Neuron (in vitro differentiated cells): ENCODE data around the gene ALKBH4.
"Not testable (repeated sequence)": the region's sequence is repeated elsewhere in the genome, so short reads cannot be mapped to it uniquely, and the experiment has no call there.

Source experiments
- H2AFZ ChIP-seq: one replicate; pipeline ENCODE4 v1.6.1; 2013; ENCODE audit warnings: low read depth, mild to moderate bottlenecking, inconsistent platforms, low read length, moderate library complexity
- H3K27me3 ChIP-seq: one replicate; pipeline ENCODE4 v1.6.1; 2013; ENCODE audit warnings: low read length; ENCODE audit not compliant: insufficient read depth
- H3K36me3 ChIP-seq: one replicate; pipeline ENCODE4 v1.6.1; 2013; ENCODE audit warnings: low read length; ENCODE audit not compliant: insufficient read depth
- H3K4me1 ChIP-seq: one replicate; pipeline ENCODE4 v1.6.1; 2013; ENCODE audit warnings: low read length; ENCODE audit not compliant: insufficient read depth
- H3K4me3 ChIP-seq: 2 replicates; pipeline ENCODE4 v1.5.1; 2013; ENCODE audit warnings: mild to moderate bottlenecking, low read length, moderate library complexity
- H3K9me3 ChIP-seq: one replicate; pipeline ENCODE4 v1.6.1; 2013; ENCODE audit warnings: low read length

The ALKBH4 gene

GRCh38 chr7:102454932-102455331, 9.7 kb downstream of the ALKBH4 start:
- not testable (repeated sequence) for H3K4me1 ChIP-seq, H2AFZ ChIP-seq, H3K4me3 ChIP-seq, H3K27me3 ChIP-seq, H3K9me3 ChIP-seq
- H3K36me3 ChIP-seq = peaks cover 35% of the 10 kb centered on the region

- peaks cover 33% of the 10 kb centered on the region for H3K36me3 ChIP-seq
- no peaks in the 10 kb centered on the region for H3K9me3 ChIP-seq
- H3K4me1 ChIP-seq = peaks cover 8% of the 10 kb centered on the region
- no peak overlapping the region for H3K4me3 ChIP-seq
- no peaks in the 10 kb centered on the region for H3K27me3 ChIP-seq
- H2AFZ ChIP-seq = no peak overlapping the region
Observed at GRCh38 chr7:102454468-102454867, 10.2 kb downstream of the ALKBH4 start.

GRCh38 chr7:102453319-102453718, 11.3 kb downstream of the ALKBH4 start:
- no peaks in the 10 kb centered on the region for H3K27me3 ChIP-seq
- H3K36me3 ChIP-seq = peaks cover 25% of the 10 kb centered on the region
- no peak overlapping the region for H2AFZ ChIP-seq
- H3K4me1 ChIP-seq = peaks cover 8% of the 10 kb centered on the region
- no peaks in the 10 kb centered on the region for H3K9me3 ChIP-seq
- H3K4me3 ChIP-seq = no peak overlapping the region

- Histone ChIP-seq H3K27me3 (no peaks in the 10 kb centered on the region), H3K4me1 (peaks cover 8% of the 10 kb centered on the region), H3K4me3 (no peak overlapping the region), H3K9me3 (no peaks in the 10 kb centered on the region), H2AFZ (no peak overlapping the region), H3K36me3 (peaks cover 21% of the 10 kb centered on the region)
Observed at GRCh38 chr7:102452451-102452850, 12.2 kb downstream of the ALKBH4 start.

GRCh38 chr7:102451371-102452054, 13.2 kb downstream of the ALKBH4 start:
- no peak overlapping the region for H3K4me3 ChIP-seq
- H3K36me3 ChIP-seq = peaks cover 23% of the 10 kb centered on the region
- H2AFZ ChIP-seq = no peak overlapping the region
- no peaks in the 10 kb centered on the region for H3K27me3 ChIP-seq
- peaks cover 8% of the 10 kb centered on the region for H3K4me1 ChIP-seq
- no peaks in the 10 kb centered on the region for H3K9me3 ChIP-seq

GRCh38 chr7:102450242-102450641, 14.4 kb downstream of the ALKBH4 start:
- no peaks in the 10 kb centered on the region for H3K27me3 ChIP-seq
- peaks cover 8% of the 10 kb centered on the region for H3K4me1 ChIP-seq
- no peak overlapping the region for H3K4me3 ChIP-seq
- H2AFZ ChIP-seq = no peak overlapping the region
- H3K36me3 ChIP-seq = peaks cover 26% of the 10 kb centered on the region
- no peaks in the 10 kb centered on the region for H3K9me3 ChIP-seq

- no peaks in the 10 kb centered on the region for H3K27me3 ChIP-seq
- H3K9me3 ChIP-seq = no peaks in the 10 kb centered on the region
- H3K36me3 ChIP-seq = peaks cover 27% of the 10 kb centered on the region
- no peak overlapping the region for H3K4me3 ChIP-seq
- H2AFZ ChIP-seq = no peak overlapping the region
- H3K4me1 ChIP-seq = peaks cover 8% of the 10 kb centered on the region
Observed at GRCh38 chr7:102449136-102449535, 15.5 kb downstream of the ALKBH4 start.

- no peaks in the 10 kb centered on the region for H3K9me3 ChIP-seq
- peaks cover 31% of the 10 kb centered on the region for H3K36me3 ChIP-seq
- H2AFZ ChIP-seq = no peak overlapping the region
- H3K27me3 ChIP-seq = no peaks in the 10 kb centered on the region
- H3K4me3 ChIP-seq = no peak overlapping the region
- H3K4me1 ChIP-seq = peaks cover 8% of the 10 kb centered on the region
Observed at GRCh38 chr7:102447311-102447710, 17.4 kb downstream of the ALKBH4 start.

GRCh38 chr7:102446387-102447156, 18.1 kb downstream of the ALKBH4 start:
- Histone ChIP-seq H3K27me3 (no peaks in the 10 kb centered on the region), H3K36me3 (peaks cover 35% of the 10 kb centered on the region), H3K4me1 (peaks cover 6% of the 10 kb centered on the region), H2AFZ (no peak overlapping the region), H3K4me3 (no peak overlapping the region), H3K9me3 (no peaks in the 10 kb centered on the region)

GRCh38 chr7:102445674-102446071, 19.0 kb downstream of the ALKBH4 start:
- Histone ChIP-seq H3K36me3 (peaks cover 38% of the 10 kb centered on the region), H2AFZ (no peak overlapping the region), H3K4me1 (peaks cover 5% of the 10 kb centered on the region), H3K9me3 (no peaks in the 10 kb centered on the region), H3K27me3 (no peaks in the 10 kb centered on the region), H3K4me3 (no peak overlapping the region)

GRCh38 chr7:102444961-102445673, 19.5 kb downstream of the ALKBH4 start:
- Histone ChIP-seq H3K4me1 (peaks cover 5% of the 10 kb centered on the region), H3K4me3 (no peak overlapping the region), H2AFZ (no peak overlapping the region), H3K27me3 (no peaks in the 10 kb centered on the region), H3K9me3 (no peaks in the 10 kb centered on the region), H3K36me3 (peaks cover 38% of the 10 kb centered on the region)

- Histone ChIP-seq H3K4me3 (no peak overlapping the region), H2AFZ (no peak overlapping the region), H3K27me3 (no peaks in the 10 kb centered on the region), H3K36me3 (peaks cover 25% of the 10 kb centered on the region), H3K4me1 (peaks cover 5% of the 10 kb centered on the region), H3K9me3 (no peaks in the 10 kb centered on the region)
Observed at GRCh38 chr7:102439963-102440795, 24.5 kb downstream of the ALKBH4 start.
